HEK293 (cell line): Measurements from ENCODE around the gene MKKS.

Experiments used
- ZNF202 ChIP-seq: fragments of 450-650 bp; formaldehyde crosslinking; IDR thresholded peaks from 2 replicates; pipeline ENCODE4 v1.5.1; 2016; ENCODE audit warnings: missing biosample characterization, missing genetic modification characterization, borderline replicate concordance
- ZNF529 ChIP-seq: fragments of 450-650 bp; formaldehyde crosslinking; IDR thresholded peaks from 2 replicates; pipeline ENCODE4 v1.5.1; 2017; ENCODE audit warnings: missing genetic modification characterization, missing biosample characterization; ENCODE audit not compliant: insufficient replicate concordance
- TF ChIP-seq, protein P1 (sequence below): fragments of 450-650 bp; formaldehyde crosslinking; IDR thresholded peaks from 2 replicates; pipeline ENCODE4 v1.5.1; 2016; ENCODE audit warnings: missing biosample characterization, missing genetic modification characterization

GRCh38 chr20:10447028-10447427 lies 13.0 kb upstream of the MKKS start:
- TF ChIP-seq ZNF529 (tag by site-specific recombination) = no peak
- TF ChIP-seq, protein P1, sequence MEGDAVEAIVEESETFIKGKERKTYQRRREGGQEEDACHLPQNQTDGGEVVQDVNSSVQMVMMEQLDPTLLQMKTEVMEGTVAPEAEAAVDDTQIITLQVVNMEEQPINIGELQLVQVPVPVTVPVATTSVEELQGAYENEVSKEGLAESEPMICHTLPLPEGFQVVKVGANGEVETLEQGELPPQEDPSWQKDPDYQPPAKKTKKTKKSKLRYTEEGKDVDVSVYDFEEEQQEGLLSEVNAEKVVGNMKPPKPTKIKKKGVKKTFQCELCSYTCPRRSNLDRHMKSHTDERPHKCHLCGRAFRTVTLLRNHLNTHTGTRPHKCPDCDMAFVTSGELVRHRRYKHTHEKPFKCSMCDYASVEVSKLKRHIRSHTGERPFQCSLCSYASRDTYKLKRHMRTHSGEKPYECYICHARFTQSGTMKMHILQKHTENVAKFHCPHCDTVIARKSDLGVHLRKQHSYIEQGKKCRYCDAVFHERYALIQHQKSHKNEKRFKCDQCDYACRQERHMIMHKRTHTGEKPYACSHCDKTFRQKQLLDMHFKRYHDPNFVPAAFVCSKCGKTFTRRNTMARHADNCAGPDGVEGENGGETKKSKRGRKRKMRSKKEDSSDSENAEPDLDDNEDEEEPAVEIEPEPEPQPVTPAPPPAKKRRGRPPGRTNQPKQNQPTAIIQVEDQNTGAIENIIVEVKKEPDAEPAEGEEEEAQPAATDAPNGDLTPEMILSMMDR = no peak
- TF ChIP-seq ZNF202 (tag by site-specific recombination) = no peak
